ENCODE results near the gene RGS12. TPM values are rescaled to one million over a fixed set of nuclear protein-coding genes. Genes with fewer than 3 reads are reported as not detected.
A peak's percentile ranks its signal among the peaks of the same experiment; 100 is the strongest.

Gene RGS12
- total RNA-seq, 1 experiment from 2014 or later = 53.9 TPM

- Histone ChIP-seq H3K4me1 (ENCODE audit: insufficient read depth, low read length, poor library complexity, severe bottlenecking) (peaks cover 23% of the 10 kb centered on the region), H3K9me3 (ENCODE audit: low read depth, low read length, poor library complexity, severe bottlenecking) (no peaks in the 10 kb centered on the region), H3K27ac (ENCODE audit: low read depth, low read length, poor library complexity, severe bottlenecking) (no peak overlapping the region), H3K36me3 (ENCODE audit: insufficient read depth, low read length, poor library complexity, severe bottlenecking) (peaks cover 9% of the 10 kb centered on the region), H3K27me3 (replicated peaks; ENCODE audit: insufficient read depth, low read depth, low read length, poor library complexity) (no peaks in the 10 kb centered on the region), H3K4me3 (ENCODE audit: low read depth, low read length, poor library complexity, severe bottlenecking) (no peak overlapping the region)
- no peak for DNase-seq (ENCODE audit: low spot score)
- ChIA-PET POLR2A (ENCODE audit: low non-redundant PET) (no interaction called here), CTCF (no interaction called here)
- TF ChIP-seq CTCF (conservative IDR thresholded peaks at IDR 0.05; ENCODE audit: low read depth, low read length) (no peak), EZH2 (IDR thresholded peaks at IDR 0.05; ENCODE audit: borderline replicate concordance, low read depth, low read length, poor library complexity, severe bottlenecking) (no peak)
- BruUV-seq (replicated peaks) = no TSS peak
- intact Hi-C loops (cut with micrococcal nuclease; ENCODE audit: unreplicated experiment) = no loop called here
Measured at GRCh38 chr4:3317011-3317655, 24.3 kb downstream of the RGS12 start.

- Histone ChIP-seq H3K4me3 (ENCODE audit: low read depth, low read length, poor library complexity, severe bottlenecking) (no peak overlapping the region), H3K9me3 (ENCODE audit: low read depth, low read length, poor library complexity, severe bottlenecking) (no peaks in the 10 kb centered on the region), H3K27ac (ENCODE audit: low read depth, low read length, poor library complexity, severe bottlenecking) (no peak overlapping the region), H3K36me3 (ENCODE audit: insufficient read depth, low read length, poor library complexity, severe bottlenecking) (peaks cover 9% of the 10 kb centered on the region), H3K27me3 (replicated peaks; ENCODE audit: insufficient read depth, low read depth, low read length, poor library complexity) (no peaks in the 10 kb centered on the region), H3K4me1 (ENCODE audit: insufficient read depth, low read length, poor library complexity, severe bottlenecking) (peaks cover 24% of the 10 kb centered on the region)
- TF ChIP-seq EZH2 (IDR thresholded peaks at IDR 0.05; ENCODE audit: borderline replicate concordance, low read depth, low read length, poor library complexity, severe bottlenecking) = no peak
- no peak for TF ChIP-seq CTCF (conservative IDR thresholded peaks at IDR 0.05; ENCODE audit: low read depth, low read length)
- intact Hi-C loops (cut with micrococcal nuclease; ENCODE audit: unreplicated experiment) = no loop called here
- ChIA-PET POLR2A (ENCODE audit: low non-redundant PET) (no interaction called here), CTCF (interaction anchor here (1.4 kb wide), 1 partner anchor 24 kb away, joined by 4 read pairs; no protein-coding TSS in a partner anchor)
- no TSS peak for BruUV-seq (replicated peaks)
- no peak for DNase-seq (ENCODE audit: low spot score)
Measured at GRCh38 chr4:3317656-3318211, 24.9 kb downstream of the RGS12 start.

GRCh38 chr4:3318561-3319021 is 25.8 kb downstream of the RGS12 start:
- peak; percentile 27 for DNase-seq (ENCODE audit: low spot score)
- intact Hi-C loops (cut with micrococcal nuclease; ENCODE audit: unreplicated experiment) = no loop called here
- POLR2A ChIA-PET (ENCODE audit: low non-redundant PET) = no interaction called here

More at GRCh38 chr4:3318561-3319021, 25.8 kb downstream of the RGS12 start:
- no TSS peak for BruUV-seq (replicated peaks)
- H3K4me1 ChIP-seq (ENCODE audit: insufficient read depth, low read length, poor library complexity, severe bottlenecking) = peaks cover 24% of the 10 kb centered on the region
- no peaks in the 10 kb centered on the region for H3K27me3 ChIP-seq (replicated peaks; ENCODE audit: insufficient read depth, low read depth, low read length, poor library complexity)
- no peak overlapping the region for H3K4me3 ChIP-seq (ENCODE audit: low read depth, low read length, poor library complexity, severe bottlenecking)
- H3K36me3 ChIP-seq (ENCODE audit: insufficient read depth, low read length, poor library complexity, severe bottlenecking) = peaks cover 9% of the 10 kb centered on the region
- TF ChIP-seq EZH2 (IDR thresholded peaks at IDR 0.05; ENCODE audit: borderline replicate concordance, low read depth, low read length, poor library complexity, severe bottlenecking) (no peak), CTCF (conservative IDR thresholded peaks at IDR 0.05; ENCODE audit: low read depth, low read length) (peak; percentile 50)
- H3K9me3 ChIP-seq (ENCODE audit: low read depth, low read length, poor library complexity, severe bottlenecking) = no peaks in the 10 kb centered on the region
- CTCF ChIA-PET = interaction anchor here (1.4 kb wide), 1 partner anchor 23 kb away, joined by 4 read pairs; no protein-coding TSS in a partner anchor
- H3K27ac ChIP-seq (ENCODE audit: low read depth, low read length, poor library complexity, severe bottlenecking) = no peak overlapping the region

Data from A673 (cell line).